A549 (cell line): Measurements from ENCODE around the gene SH2B2.

Experiments used
- EHF ChIP-seq: fragments of 250-450 bp; sonication (Bioruptor Pico); IDR thresholded peaks from 2 replicates; pipeline ENCODE4 v1.5.0; 2020; ENCODE audit warnings: mild to moderate bottlenecking
- POLR2A ChIP-seq: IDR thresholded peaks from 2 replicates; pipeline ENCODE4 v1.6.1; 2012; ENCODE audit warnings: mild to moderate bottlenecking, low read length
- TF ChIP-seq, protein P1 (sequence below): fragments of >200 bp; sonication (Bioruptor Twin); formaldehyde crosslinking; IDR thresholded peaks from 3 replicates; pipeline ENCODE4 v1.5.1; 2016

DNA sequence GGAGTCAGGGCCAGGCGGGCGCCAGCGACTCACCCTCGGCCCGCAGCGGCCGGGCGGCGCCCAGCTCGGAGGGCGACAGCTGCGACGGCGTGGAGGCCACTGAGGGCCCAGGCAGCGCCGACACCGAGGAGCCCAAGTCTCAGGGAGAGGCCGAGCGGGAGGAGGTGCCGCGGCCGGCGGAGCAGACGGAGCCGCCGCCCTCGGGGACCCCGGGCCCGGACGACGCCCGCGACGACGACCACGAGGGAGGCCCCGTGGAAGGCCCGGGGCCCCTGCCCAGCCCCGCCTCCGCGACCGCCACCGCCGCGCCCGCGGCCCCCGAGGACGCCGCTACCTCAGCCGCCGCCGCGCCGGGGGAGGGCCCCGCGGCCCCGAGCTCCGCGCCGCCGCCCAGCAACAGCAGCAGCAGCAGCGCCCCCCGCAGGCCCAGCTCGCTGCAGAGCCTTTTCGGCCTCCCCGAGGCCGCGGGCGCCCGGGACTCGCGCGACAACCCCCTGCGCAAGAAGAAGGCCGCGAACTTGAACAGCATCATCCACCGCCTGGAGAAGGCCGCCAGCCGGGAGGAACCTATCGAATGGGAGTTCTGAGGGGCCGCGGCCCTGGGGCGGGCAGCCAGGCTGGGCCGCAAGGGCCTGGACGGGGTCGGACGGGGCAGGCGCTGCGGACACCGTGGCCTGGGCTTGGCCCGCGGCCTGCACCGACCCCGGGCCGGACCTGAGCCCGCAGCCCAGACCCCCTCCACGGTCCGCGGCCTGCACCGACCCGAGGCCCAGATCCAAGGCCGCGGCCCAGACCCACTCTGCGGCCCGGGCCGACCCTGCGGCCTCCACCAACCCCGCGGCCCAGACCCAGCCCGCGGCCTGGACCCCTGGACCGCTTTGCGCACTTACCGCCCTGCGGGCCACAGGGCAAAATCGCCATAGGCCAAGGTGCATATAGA, 37.9 kb upstream of the SH2B2 start:
- TF ChIP-seq, protein P1, sequence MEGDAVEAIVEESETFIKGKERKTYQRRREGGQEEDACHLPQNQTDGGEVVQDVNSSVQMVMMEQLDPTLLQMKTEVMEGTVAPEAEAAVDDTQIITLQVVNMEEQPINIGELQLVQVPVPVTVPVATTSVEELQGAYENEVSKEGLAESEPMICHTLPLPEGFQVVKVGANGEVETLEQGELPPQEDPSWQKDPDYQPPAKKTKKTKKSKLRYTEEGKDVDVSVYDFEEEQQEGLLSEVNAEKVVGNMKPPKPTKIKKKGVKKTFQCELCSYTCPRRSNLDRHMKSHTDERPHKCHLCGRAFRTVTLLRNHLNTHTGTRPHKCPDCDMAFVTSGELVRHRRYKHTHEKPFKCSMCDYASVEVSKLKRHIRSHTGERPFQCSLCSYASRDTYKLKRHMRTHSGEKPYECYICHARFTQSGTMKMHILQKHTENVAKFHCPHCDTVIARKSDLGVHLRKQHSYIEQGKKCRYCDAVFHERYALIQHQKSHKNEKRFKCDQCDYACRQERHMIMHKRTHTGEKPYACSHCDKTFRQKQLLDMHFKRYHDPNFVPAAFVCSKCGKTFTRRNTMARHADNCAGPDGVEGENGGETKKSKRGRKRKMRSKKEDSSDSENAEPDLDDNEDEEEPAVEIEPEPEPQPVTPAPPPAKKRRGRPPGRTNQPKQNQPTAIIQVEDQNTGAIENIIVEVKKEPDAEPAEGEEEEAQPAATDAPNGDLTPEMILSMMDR: no peak
- TF ChIP-seq POLR2A (no peak), EHF (CRISPR knock-in tag) (no peak)
